ENCODE measurements around the gene ALB.

ALB gene

DNA sequence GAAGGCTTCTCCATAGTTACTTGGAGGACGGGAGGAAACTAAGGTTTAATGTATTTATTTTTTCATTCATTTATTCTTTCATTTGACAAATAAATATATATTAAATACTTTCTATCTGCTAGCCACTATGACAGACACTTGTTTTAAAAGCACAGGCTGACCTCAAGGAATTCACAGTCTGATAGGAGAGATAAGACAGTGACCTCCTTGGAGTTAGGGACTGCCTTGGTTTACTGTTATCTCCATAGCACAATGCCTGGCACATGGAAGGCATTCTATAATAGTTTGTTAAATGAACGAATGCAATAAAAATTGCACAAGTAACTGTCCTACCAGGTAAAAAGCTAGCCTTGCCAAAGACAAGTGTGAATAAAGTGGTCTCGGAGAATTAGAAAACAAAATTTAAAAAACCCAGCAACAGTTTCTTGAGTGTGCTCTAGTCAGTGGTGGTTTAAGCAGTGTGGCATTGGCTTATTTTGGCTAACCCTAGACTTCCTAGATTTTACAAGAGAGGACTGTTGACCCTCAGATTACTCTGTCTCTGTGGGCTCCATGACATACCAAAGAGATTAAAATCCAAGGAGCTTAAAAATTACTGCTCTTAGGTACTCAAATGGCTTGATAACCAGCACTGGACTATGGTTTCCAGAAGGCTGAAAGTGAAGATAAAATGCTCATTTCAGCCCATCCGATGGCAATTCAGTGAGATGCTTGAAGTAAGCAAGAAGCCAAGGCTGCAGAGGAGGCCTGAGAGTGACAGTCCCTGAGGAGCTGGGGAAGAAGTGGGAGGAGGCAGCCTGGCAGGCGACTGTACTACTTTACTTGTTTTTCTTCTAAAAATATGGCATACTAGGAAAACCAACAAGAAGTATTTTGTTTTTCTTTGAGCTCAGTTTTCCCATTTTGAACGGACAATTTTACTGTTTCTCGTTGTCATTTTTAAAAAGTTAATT, 41.6 kb downstream of the ALB start:
- no peak overlapping the region for H3K4me3 ChIP-seq (ENCODE audit: low read depth, low read length, poor library complexity, severe bottlenecking)
- H3F3A ChIP-seq (ENCODE audit: insufficient read depth, low read length): no peaks in the 10 kb centered on the region
- no peak overlapping the region for H3K9ac ChIP-seq (ENCODE audit: low read length)

DNA sequence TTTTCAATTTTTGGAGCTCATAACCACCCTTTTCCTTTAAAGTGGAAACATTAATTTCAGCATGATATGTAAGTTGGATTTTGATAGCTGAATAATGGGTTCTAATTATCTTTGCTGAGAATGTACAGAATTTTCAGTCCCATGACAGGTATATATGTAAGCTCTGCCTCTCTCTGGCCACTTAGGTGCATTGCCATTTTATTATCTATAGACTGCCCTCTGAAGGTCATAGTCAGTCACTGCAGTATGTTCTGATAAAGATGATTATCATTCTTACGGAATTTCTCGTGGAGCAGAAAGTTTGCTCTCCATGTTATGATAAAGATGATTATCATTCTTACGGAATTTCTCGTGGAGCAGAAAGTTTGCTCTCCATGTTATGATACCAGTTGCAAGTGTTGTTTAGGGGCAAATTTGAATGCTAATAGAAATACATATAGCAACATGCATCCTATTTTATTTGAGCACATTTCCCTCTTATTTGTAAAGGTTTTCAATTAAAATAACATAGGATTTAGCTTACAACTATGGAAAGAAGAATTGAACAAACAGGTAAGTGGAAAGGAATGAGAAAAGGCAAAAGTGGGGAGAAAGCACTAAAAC, 42.4 kb downstream of the ALB start:
- Histone ChIP-seq H2AFZ (ENCODE audit: low read length) (no peak overlapping the region), H3K79me2 (ENCODE audit: insufficient read depth, low read length) (no peaks in the 10 kb centered on the region), H3K4me1 (ENCODE audit: insufficient read depth, low read length, severe bottlenecking) (no peaks in the 10 kb centered on the region), H3K9me2 (ENCODE audit: low read depth, low read length) (no peaks in the 10 kb centered on the region), H3K27me3 (ENCODE audit: insufficient read depth, low read length) (no peaks in the 10 kb centered on the region), H3K4me3 (ENCODE audit: low read depth, low read length, poor library complexity, severe bottlenecking) (no peak overlapping the region), H3K4me2 (ENCODE audit: low read length) (no peak overlapping the region), H3K27ac (ENCODE audit: low read depth, low read length, poor library complexity, severe bottlenecking) (no peak overlapping the region), H3F3A (ENCODE audit: insufficient read depth, low read length) (no peaks in the 10 kb centered on the region), H3K9ac (ENCODE audit: low read length) (no peak overlapping the region), H3K9me3 (ENCODE audit: low read length) (no peaks in the 10 kb centered on the region), H4K20me1 (ENCODE audit: insufficient read depth, low read length) (no peaks in the 10 kb centered on the region), H3K36me3 (ENCODE audit: insufficient read depth, low read length) (no peaks in the 10 kb centered on the region)
- TF ChIP-seq EZH2 (IDR thresholded peaks at IDR 0.05; ENCODE audit: borderline replicate concordance, low read length): no peak
- TF ChIP-seq, protein P1, sequence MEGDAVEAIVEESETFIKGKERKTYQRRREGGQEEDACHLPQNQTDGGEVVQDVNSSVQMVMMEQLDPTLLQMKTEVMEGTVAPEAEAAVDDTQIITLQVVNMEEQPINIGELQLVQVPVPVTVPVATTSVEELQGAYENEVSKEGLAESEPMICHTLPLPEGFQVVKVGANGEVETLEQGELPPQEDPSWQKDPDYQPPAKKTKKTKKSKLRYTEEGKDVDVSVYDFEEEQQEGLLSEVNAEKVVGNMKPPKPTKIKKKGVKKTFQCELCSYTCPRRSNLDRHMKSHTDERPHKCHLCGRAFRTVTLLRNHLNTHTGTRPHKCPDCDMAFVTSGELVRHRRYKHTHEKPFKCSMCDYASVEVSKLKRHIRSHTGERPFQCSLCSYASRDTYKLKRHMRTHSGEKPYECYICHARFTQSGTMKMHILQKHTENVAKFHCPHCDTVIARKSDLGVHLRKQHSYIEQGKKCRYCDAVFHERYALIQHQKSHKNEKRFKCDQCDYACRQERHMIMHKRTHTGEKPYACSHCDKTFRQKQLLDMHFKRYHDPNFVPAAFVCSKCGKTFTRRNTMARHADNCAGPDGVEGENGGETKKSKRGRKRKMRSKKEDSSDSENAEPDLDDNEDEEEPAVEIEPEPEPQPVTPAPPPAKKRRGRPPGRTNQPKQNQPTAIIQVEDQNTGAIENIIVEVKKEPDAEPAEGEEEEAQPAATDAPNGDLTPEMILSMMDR (IDR thresholded peaks at IDR 0.05; ENCODE audit: low read length): peak; percentile 96

More for the DNA sequence above, 41.6 kb downstream of the ALB start:
- Histone ChIP-seq H4K20me1 (ENCODE audit: insufficient read depth, low read length) (no peaks in the 10 kb centered on the region), H3K4me1 (ENCODE audit: insufficient read depth, low read length, severe bottlenecking) (no peaks in the 10 kb centered on the region), H3K9me2 (ENCODE audit: low read depth, low read length) (no peaks in the 10 kb centered on the region), H3K27ac (ENCODE audit: low read depth, low read length, poor library complexity, severe bottlenecking) (no peak overlapping the region), H3K79me2 (ENCODE audit: insufficient read depth, low read length) (no peaks in the 10 kb centered on the region), H3K4me2 (ENCODE audit: low read length) (no peak overlapping the region), H3K9me3 (ENCODE audit: low read length) (no peaks in the 10 kb centered on the region), H3K36me3 (ENCODE audit: insufficient read depth, low read length) (no peaks in the 10 kb centered on the region), H2AFZ (ENCODE audit: low read length) (no peak overlapping the region), H3K27me3 (ENCODE audit: insufficient read depth, low read length) (no peaks in the 10 kb centered on the region)
- TF ChIP-seq, protein P1 (IDR thresholded peaks at IDR 0.05; ENCODE audit: low read length): no peak
- TF ChIP-seq EZH2 (IDR thresholded peaks at IDR 0.05; ENCODE audit: borderline replicate concordance, low read length): no peak

DNA sequence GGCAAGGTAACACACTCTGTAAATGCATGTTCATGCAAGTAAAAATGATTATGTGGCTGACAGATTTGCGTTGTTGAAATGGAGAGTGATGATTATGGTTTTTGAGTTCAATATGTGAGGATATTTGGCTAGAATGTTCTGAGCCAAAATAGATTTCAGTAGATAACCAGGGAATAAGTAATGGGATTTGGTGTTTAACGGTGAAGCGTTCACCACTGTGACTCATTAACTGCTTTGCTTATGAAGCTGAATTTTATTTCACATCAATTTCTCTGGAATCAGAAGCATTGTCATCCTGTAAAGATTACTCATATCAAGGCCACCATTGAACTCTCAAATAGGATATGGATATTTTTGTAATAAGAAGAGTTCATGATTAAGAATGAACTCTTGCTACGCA, 43.6 kb downstream of the ALB start:
- TF ChIP-seq, protein P1 (IDR thresholded peaks at IDR 0.05; ENCODE audit: low read length): no peak
- no peak for TF ChIP-seq EZH2 (IDR thresholded peaks at IDR 0.05; ENCODE audit: borderline replicate concordance, low read length)
- H3K9me2 ChIP-seq (ENCODE audit: low read depth, low read length): no peaks in the 10 kb centered on the region
- H3K27ac ChIP-seq (ENCODE audit: low read depth, low read length, poor library complexity, severe bottlenecking): no peak overlapping the region
- H3K4me3 ChIP-seq (ENCODE audit: low read depth, low read length, poor library complexity, severe bottlenecking): no peak overlapping the region
- H3K9ac ChIP-seq (ENCODE audit: low read length): no peak overlapping the region
- H3K36me3 ChIP-seq (ENCODE audit: insufficient read depth, low read length): no peaks in the 10 kb centered on the region
- H3F3A ChIP-seq (ENCODE audit: insufficient read depth, low read length): no peaks in the 10 kb centered on the region
- H3K27me3 ChIP-seq (ENCODE audit: insufficient read depth, low read length): no peaks in the 10 kb centered on the region
- no peaks in the 10 kb centered on the region for H3K9me3 ChIP-seq (ENCODE audit: low read length)
- H3K4me2 ChIP-seq (ENCODE audit: low read length): no peak overlapping the region
- H4K20me1 ChIP-seq (ENCODE audit: insufficient read depth, low read length): no peaks in the 10 kb centered on the region
- no peaks in the 10 kb centered on the region for H3K79me2 ChIP-seq (ENCODE audit: insufficient read depth, low read length)
- no peak overlapping the region for H2AFZ ChIP-seq (ENCODE audit: low read length)
- H3K4me1 ChIP-seq (ENCODE audit: insufficient read depth, low read length, severe bottlenecking): no peaks in the 10 kb centered on the region
